ENCODE measurements around the gene JPH4.

JPH4 gene

GRCh38 chr14:23547924-23548323 lies 30.7 kb downstream of the JPH4 start:
- no peaks in the 10 kb centered on the region for H3K9me3 ChIP-seq (ENCODE audit: control insufficient read depth, insufficient read depth, low read length)
- no CpG with 5 or more reads among the region's 2 CpGs for WGBS (ENCODE audit: insufficient coverage, insufficient read length)
- H3K36me3 ChIP-seq (ENCODE audit: control insufficient read depth, insufficient read depth, low read length) = 0 out of 2 replicates have a peak, but pooled peaks cover 3% of the 10 kb centered on the region
- H3K27ac ChIP-seq (ENCODE audit: low read length) = no peak overlapping the region
- H3K27me3 ChIP-seq (ENCODE audit: control insufficient read depth, insufficient read depth, low read length) = no peaks in the 10 kb centered on the region
- peaks cover 22% of the 10 kb centered on the region for H3K4me1 ChIP-seq (ENCODE audit: control insufficient read depth, insufficient read depth, low read length)
- no peak for DNase-seq (ENCODE audit: low read depth, low spot score)
- no peak overlapping the region for H3K4me3 ChIP-seq (ENCODE audit: low read length)

- Histone ChIP-seq H3K36me3 (ENCODE audit: control insufficient read depth, insufficient read depth, low read length) (0 out of 2 replicates have a peak, but pooled peaks cover 3% of the 10 kb centered on the region), H3K27ac (ENCODE audit: low read length) (no peak overlapping the region), H3K27me3 (ENCODE audit: control insufficient read depth, insufficient read depth, low read length) (no peaks in the 10 kb centered on the region), H3K4me1 (ENCODE audit: control insufficient read depth, insufficient read depth, low read length) (peaks cover 23% of the 10 kb centered on the region), H3K4me3 (ENCODE audit: low read length) (no peak overlapping the region), H3K9me3 (ENCODE audit: control insufficient read depth, insufficient read depth, low read length) (no peaks in the 10 kb centered on the region)
- WGBS (ENCODE audit: insufficient coverage, insufficient read length) = no CpG with 5 or more reads among the region's 10 CpGs
- DNase-seq (ENCODE audit: low read depth, low spot score) = no peak
Measured at GRCh38 chr14:23546450-23547035, 32.0 kb downstream of the JPH4 start.

DNA sequence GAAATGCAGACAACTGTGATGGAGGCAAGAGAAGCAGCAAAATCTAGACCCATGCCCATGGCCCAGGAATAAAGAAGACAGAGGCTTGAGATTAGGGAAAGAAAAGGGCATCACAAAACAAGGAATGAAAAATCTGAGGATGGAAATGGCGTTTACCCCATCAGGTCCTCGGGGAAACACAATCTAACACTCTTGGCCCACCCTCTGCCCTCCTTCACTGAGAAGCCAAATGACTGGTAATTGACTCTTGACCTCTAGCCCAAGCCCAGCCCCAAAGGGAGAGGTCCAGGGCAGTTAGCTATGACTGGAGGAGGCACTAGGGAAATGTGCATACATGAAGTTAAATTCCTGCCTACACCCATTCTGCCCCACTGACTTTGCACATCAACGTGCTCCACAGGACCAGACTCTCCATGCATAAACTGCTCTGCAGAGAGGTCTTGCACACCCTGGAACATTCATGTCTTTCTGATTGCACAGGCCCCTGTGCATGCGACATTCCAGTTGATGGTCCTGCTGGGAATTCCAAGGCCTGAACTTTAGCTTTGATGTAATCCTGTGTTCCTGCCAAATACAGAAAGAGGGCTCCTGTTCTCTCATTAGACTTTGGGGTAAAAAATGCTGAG lies 32.7 kb downstream of the JPH4 start:
- H3K4me3 ChIP-seq (ENCODE audit: low read length) = no peak overlapping the region
- no peaks in the 10 kb centered on the region for H3K9me3 ChIP-seq (ENCODE audit: control insufficient read depth, insufficient read depth, low read length)
- peaks cover 23% of the 10 kb centered on the region for H3K4me1 ChIP-seq (ENCODE audit: control insufficient read depth, insufficient read depth, low read length)
- H3K27ac ChIP-seq (ENCODE audit: low read length) = peak overlapping the region; percentile 60
- H3K36me3 ChIP-seq (ENCODE audit: control insufficient read depth, insufficient read depth, low read length) = 0 out of 2 replicates have a peak, but pooled peaks cover 3% of the 10 kb centered on the region
- no peak for DNase-seq (ENCODE audit: low read depth, low spot score)
- WGBS (ENCODE audit: insufficient coverage, insufficient read length) = no CpG with 5 or more reads among the region's 4 CpGs
- H3K27me3 ChIP-seq (ENCODE audit: control insufficient read depth, insufficient read depth, low read length) = no peaks in the 10 kb centered on the region

DNA sequence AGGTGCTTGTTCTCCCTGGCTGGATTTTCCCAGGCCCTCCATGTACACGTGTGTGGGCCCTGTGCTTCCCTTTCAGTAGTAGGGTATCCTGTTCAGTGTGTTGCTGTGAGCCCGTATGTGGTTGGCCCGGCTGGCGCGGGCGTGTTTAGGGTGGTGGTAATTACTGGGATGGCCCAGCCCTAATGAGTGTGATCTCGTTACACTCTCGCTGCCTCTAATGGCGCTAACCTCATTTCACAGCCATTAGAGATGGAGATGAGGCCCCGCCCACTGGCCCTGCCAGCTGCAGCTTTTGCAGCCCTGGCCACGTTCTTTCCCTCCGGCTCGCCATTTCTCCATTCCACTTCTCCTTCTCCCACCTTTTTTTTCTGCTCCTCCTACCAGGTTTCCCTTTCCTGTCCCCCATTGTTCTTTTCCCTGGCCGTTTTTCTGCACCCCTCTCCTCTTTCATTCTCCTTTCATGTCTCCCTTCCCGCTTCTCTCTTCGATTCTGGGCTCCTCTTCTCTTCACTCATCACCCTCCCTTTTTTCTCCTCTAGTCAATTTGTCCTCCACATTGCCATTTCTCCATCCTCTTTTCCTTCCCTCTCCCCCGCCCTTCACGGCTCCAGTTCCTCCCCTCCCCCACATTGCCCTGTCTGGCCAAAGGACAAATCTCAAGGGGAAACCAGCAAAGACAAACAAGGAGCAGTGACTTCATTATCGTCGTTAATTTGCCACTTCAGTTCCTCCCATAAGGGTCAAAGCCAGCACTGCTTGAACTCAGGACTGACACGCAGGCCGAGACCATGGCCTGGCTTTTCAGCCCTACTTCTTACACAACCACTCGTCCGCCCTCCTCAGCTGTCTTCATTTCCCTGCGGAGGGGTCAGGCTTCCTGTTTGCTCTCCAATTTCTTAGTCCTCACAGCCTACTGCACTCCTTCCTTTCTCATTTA lies 33.8 kb downstream of the JPH4 start:
- peak overlapping the region; percentile 60 for H3K27ac ChIP-seq (ENCODE audit: low read length)

DNA sequence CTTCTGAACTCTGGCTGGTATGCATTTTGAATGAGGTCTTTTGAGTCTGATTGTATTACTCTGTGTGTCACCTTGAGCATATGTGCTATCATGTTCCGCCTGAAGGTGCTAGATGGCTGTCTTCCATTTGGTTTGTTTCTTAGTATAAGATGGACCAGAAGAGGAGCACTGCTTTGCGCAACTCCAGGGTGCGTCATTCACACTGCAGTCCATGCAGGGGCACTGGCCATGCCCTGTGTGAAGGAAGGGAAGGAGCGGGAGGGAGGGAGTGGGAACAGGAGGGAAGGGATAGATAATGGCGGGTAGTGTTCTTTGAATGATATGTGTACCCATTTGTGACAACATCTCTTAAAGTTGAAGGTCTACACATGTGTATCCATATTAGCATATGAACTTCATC lies 35.2 kb downstream of the JPH4 start:
- DNase-seq (ENCODE audit: low read depth, low spot score) = no peak
- Histone ChIP-seq H3K9me3 (ENCODE audit: control insufficient read depth, insufficient read depth, low read length) (no peaks in the 10 kb centered on the region), H3K36me3 (ENCODE audit: control insufficient read depth, insufficient read depth, low read length) (0 out of 2 replicates have a peak, but pooled peaks cover 3% of the 10 kb centered on the region), H3K4me3 (ENCODE audit: low read length) (no peak overlapping the region), H3K27ac (ENCODE audit: low read length) (no peak overlapping the region), H3K4me1 (ENCODE audit: control insufficient read depth, insufficient read depth, low read length) (peaks cover 22% of the 10 kb centered on the region), H3K27me3 (ENCODE audit: control insufficient read depth, insufficient read depth, low read length) (no peaks in the 10 kb centered on the region)
- WGBS (ENCODE audit: insufficient coverage, insufficient read length) = no CpG with 5 or more reads among the region's 5 CpGs

More for the DNA sequence above, 33.8 kb downstream of the JPH4 start:
- H3K4me1 ChIP-seq (ENCODE audit: control insufficient read depth, insufficient read depth, low read length) = peaks cover 22% of the 10 kb centered on the region
- no CpG with 5 or more reads among the region's 25 CpGs for WGBS (ENCODE audit: insufficient coverage, insufficient read length)
- no peaks in the 10 kb centered on the region for H3K9me3 ChIP-seq (ENCODE audit: control insufficient read depth, insufficient read depth, low read length)
- no peak for DNase-seq (ENCODE audit: low read depth, low spot score)
- no peak overlapping the region for H3K4me3 ChIP-seq (ENCODE audit: low read length)
- no peaks in the 10 kb centered on the region for H3K27me3 ChIP-seq (ENCODE audit: control insufficient read depth, insufficient read depth, low read length)
- H3K36me3 ChIP-seq (ENCODE audit: control insufficient read depth, insufficient read depth, low read length) = 0 out of 2 replicates have a peak, but pooled peaks cover 3% of the 10 kb centered on the region

GRCh38 chr14:23542261-23542660 lies 36.3 kb downstream of the JPH4 start:
- DNase-seq (ENCODE audit: low read depth, low spot score) = no peak
- Histone ChIP-seq H3K4me3 (ENCODE audit: low read length) (no peak overlapping the region), H3K27ac (ENCODE audit: low read length) (no peak overlapping the region), H3K36me3 (ENCODE audit: control insufficient read depth, insufficient read depth, low read length) (0 out of 2 replicates have a peak, but pooled peaks cover 3% of the 10 kb centered on the region), H3K27me3 (ENCODE audit: control insufficient read depth, insufficient read depth, low read length) (no peaks in the 10 kb centered on the region), H3K4me1 (ENCODE audit: control insufficient read depth, insufficient read depth, low read length) (peaks cover 15% of the 10 kb centered on the region), H3K9me3 (ENCODE audit: control insufficient read depth, insufficient read depth, low read length) (no peaks in the 10 kb centered on the region)
- WGBS (ENCODE audit: insufficient coverage, insufficient read length) = no CpG with 5 or more reads among the region's 5 CpGs

DNA sequence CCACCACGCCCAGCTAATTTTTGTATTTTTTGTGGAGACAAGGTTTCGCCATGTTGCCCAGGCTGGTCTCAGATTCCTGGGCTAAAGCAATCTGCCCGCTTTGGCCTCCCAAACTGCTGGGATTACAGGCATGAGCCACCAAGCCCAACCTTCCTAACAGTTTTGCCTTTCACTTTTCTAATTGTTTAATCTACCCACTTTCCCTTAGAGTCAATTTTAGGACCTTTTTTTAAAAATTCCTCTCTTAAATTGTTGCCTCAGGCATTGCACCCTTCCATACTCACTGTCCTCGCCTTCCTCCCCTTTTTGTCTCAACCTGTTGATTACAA lies 38.5 kb downstream of the JPH4 start:
- Histone ChIP-seq H3K36me3 (ENCODE audit: control insufficient read depth, insufficient read depth, low read length) (0 out of 2 replicates have a peak, but pooled peaks cover 3% of the 10 kb centered on the region), H3K9me3 (ENCODE audit: control insufficient read depth, insufficient read depth, low read length) (no peaks in the 10 kb centered on the region), H3K4me3 (ENCODE audit: low read length) (no peak overlapping the region), H3K27me3 (ENCODE audit: control insufficient read depth, insufficient read depth, low read length) (no peaks in the 10 kb centered on the region), H3K27ac (ENCODE audit: low read length) (no peak overlapping the region), H3K4me1 (ENCODE audit: control insufficient read depth, insufficient read depth, low read length) (peaks cover 5% of the 10 kb centered on the region)
- no CpG with 5 or more reads among the region's 4 CpGs for WGBS (ENCODE audit: insufficient coverage, insufficient read length)
- DNase-seq (ENCODE audit: low read depth, low spot score) = no peak

- DNase-seq (ENCODE audit: low read depth, low spot score) = no peak
- H3K4me3 ChIP-seq (ENCODE audit: low read length) = no peak overlapping the region
- no peaks in the 10 kb centered on the region for H3K27me3 ChIP-seq (ENCODE audit: control insufficient read depth, insufficient read depth, low read length)
- H3K9me3 ChIP-seq (ENCODE audit: control insufficient read depth, insufficient read depth, low read length) = no peaks in the 10 kb centered on the region
- H3K4me1 ChIP-seq (ENCODE audit: control insufficient read depth, insufficient read depth, low read length) = peaks cover 5% of the 10 kb centered on the region
- WGBS (ENCODE audit: insufficient coverage, insufficient read length) = no CpG with 5 or more reads among the region's 10 CpGs
- 0 out of 2 replicates have a peak, but pooled peaks cover 3% of the 10 kb centered on the region for H3K36me3 ChIP-seq (ENCODE audit: control insufficient read depth, insufficient read depth, low read length)
- peak overlapping the region; percentile 88 for H3K27ac ChIP-seq (ENCODE audit: low read length)
Measured at GRCh38 chr14:23539248-23540140, 39.1 kb downstream of the JPH4 start.

DNA sequence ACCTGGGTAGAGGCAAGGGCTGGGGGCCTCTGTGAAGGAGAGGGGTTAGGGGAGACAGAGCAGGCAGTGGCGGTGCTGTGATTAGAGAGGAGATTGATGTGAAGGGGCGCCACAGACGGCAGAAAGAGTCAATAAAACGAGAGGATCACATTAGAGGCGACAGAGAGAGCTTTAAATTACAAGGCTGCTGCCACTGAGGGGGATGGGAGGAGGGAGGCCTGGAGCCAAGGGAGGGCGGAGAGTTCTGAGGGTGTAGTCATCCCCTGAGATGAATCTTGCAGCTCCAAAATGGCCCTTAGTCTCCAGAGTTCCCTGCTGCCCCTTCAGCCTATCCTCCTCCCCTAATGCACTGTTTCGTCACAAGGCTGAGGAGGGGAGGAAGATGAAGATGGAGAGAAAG lies 39.8 kb downstream of the JPH4 start:
- no peaks in the 10 kb centered on the region for H3K27me3 ChIP-seq (ENCODE audit: control insufficient read depth, insufficient read depth, low read length)
- DNase-seq (ENCODE audit: low read depth, low spot score) = no peak
- WGBS (ENCODE audit: insufficient coverage, insufficient read length) = no CpG with 5 or more reads among the region's 7 CpGs
- peak overlapping the region; percentile 23; the same call in 1 of the 2 replicates for H3K4me3 ChIP-seq (ENCODE audit: low read length)
- peak overlapping the region; percentile 88 for H3K27ac ChIP-seq (ENCODE audit: low read length)
- no peaks in the 10 kb centered on the region for H3K9me3 ChIP-seq (ENCODE audit: control insufficient read depth, insufficient read depth, low read length)
- H3K4me1 ChIP-seq (ENCODE audit: control insufficient read depth, insufficient read depth, low read length) = peaks cover 5% of the 10 kb centered on the region
- peaks cover 7% of the 10 kb centered on the region for H3K36me3 ChIP-seq (ENCODE audit: control insufficient read depth, insufficient read depth, low read length)

Measured in iPS DF 6.9 (cell line).